Right lobe of liver (tissue), 4 donors: Measurements from ENCODE around the gene PPFIA4.

Experiments used
- CTCF ChIP-seq, 4 donors: fragments of 200-600 bp in 3 of 4; fragments of 450-650 bp in 1 of 4; IDR thresholded peaks; one replicate each; pipeline versions ENCODE4 v1.5.1 to v1.8.0; 2016 to 2022; ENCODE audit warnings: antibody characterized with exemption in 4 of 4, mild to moderate bottlenecking in 2 of 4
- POLR2A ChIP-seq: fragments of 450-650 bp; IDR thresholded peaks from one replicate; pipeline ENCODE4 v1.6.1; 2017; ENCODE audit warnings: antibody characterized with exemption, mild to moderate bottlenecking
- donor health status: DM: no; HTN: no; CAD: no.
- donor health status: DM: no; HTN: no; CAD: no.
- donor health status: DM: no; HTN: yes; CAD: no.

- no peak for TF ChIP-seq CTCF (IDR thresholded peaks at IDR 0.05)
- TF ChIP-seq POLR2A = no peak
These were observed 67.6 kb downstream of the PPFIA4 start for GRCh38 chr1:203093754-203094410.
